Activated CD8-positive, alpha-beta T cell treated with anti-CD3 and anti-CD28 coated beads for 36 hours (primary cell): Measurements from ENCODE around the gene PTPRN2. TPM values are rescaled to one million over a fixed set of nuclear protein-coding genes. Genes with fewer than 3 reads are reported as not detected.

ENCODE experiments used
- ATAC-seq: fragments of 200-7000 bp; cut with Tn5 transposase; one replicate; pipeline ENCODE4 v1.10.0; 2021; ENCODE audit warnings: mild to moderate bottlenecking, moderate library complexity
- CTCF ChIA-PET: fragments of 350-600 bp; sonication (Branson Sonifier 250); formaldehyde crosslinking; loops from one replicate; lab custom pipeline; 2021; ENCODE audit warnings: antibody characterized with exemption; lab: Charles Lee
- POLR2A ChIA-PET: fragments of 350-600 bp; sonication (Branson Sonifier 250); formaldehyde crosslinking; loops from one replicate; lab custom pipeline; 2021; ENCODE audit warnings: antibody characterized with exemption; lab: Charles Lee
- DNase-seq: peaks from one replicate; pipeline ENCODE4 v3.0.0-alpha.2; 2020
- H3K27ac Mint-ChIP-seq: one replicate; pipeline ENCODE4 v1.8.0; 2021; ENCODE audit warnings: mild to moderate bottlenecking, mixed read lengths
- H3K27me3 Mint-ChIP-seq: one replicate; pipeline ENCODE4 v1.8.0; 2021; ENCODE audit warnings: mixed read lengths
- H3K36me3 Mint-ChIP-seq: one replicate; pipeline ENCODE4 v1.8.0; 2021; ENCODE audit warnings: low read depth, mixed read lengths
- H3K4me1 Mint-ChIP-seq: one replicate; pipeline ENCODE4 v1.8.0; 2021; ENCODE audit warnings: low read depth, mixed read lengths
- H3K4me3 Mint-ChIP-seq: one replicate; pipeline ENCODE4 v1.8.0; 2021; ENCODE audit warnings: mild to moderate bottlenecking, moderate library complexity, mixed read lengths
- H3K9me3 Mint-ChIP-seq: one replicate; pipeline ENCODE4 v1.8.0; 2021; ENCODE audit warnings: mixed read lengths
- CTCF ChIP-seq: fragments of 200-600 bp; IDR thresholded peaks from one replicate; pipeline ENCODE4 v1.8.0; 2022; ENCODE audit warnings: antibody characterized with exemption, mild to moderate bottlenecking
- intact Hi-C: fragments of 100-400 bp; cut with micrococcal nuclease; formaldehyde crosslinking; loops from one replicate; pipeline ENCODE4 v1.10.0; 2022
- total RNA-seq, 2 experiments: library from RNA; stranded (reverse); gene quantifications; one replicate each; pipeline ENCODE4 v1.2.3, GENCODE V29; 2021

Gene PTPRN2
- total RNA-seq, 2 experiments from 2014 or later, result 0.49 to 0.65 TPM

GRCh38 chr7:158075633-158076001 lies 512.0 kb downstream of the PTPRN2 start:
- no peak overlapping the region for H3K4me3 Mint-ChIP-seq
- H3K27me3 Mint-ChIP-seq, result no peaks in the 10 kb centered on the region
- CTCF ChIA-PET, result no interaction called here
- no peaks in the 10 kb centered on the region for H3K36me3 Mint-ChIP-seq
- no peak for DNase-seq
- ATAC-seq, result no peak
- H3K27ac Mint-ChIP-seq, result no peak overlapping the region
- POLR2A ChIA-PET, result no interaction called here
- no peak for TF ChIP-seq CTCF
- intact Hi-C loops, result no loop called here
- H3K4me1 Mint-ChIP-seq, result no peaks in the 10 kb centered on the region
- H3K9me3 Mint-ChIP-seq, result no peaks in the 10 kb centered on the region

GRCh38 chr7:158074896-158075632 lies 512.6 kb downstream of the PTPRN2 start:
- intact Hi-C loops, result no loop called here
- DNase-seq (no peak), ATAC-seq (no peak)
- Mint-ChIP-seq H3K27ac (no peak overlapping the region), H3K4me3 (no peak overlapping the region), H3K9me3 (peaks cover 1% of the 10 kb centered on the region), H3K27me3 (no peaks in the 10 kb centered on the region), H3K36me3 (no peaks in the 10 kb centered on the region), H3K4me1 (no peaks in the 10 kb centered on the region)
- CTCF ChIA-PET, result no interaction called here
- POLR2A ChIA-PET, result interaction anchor here (0.7 kb wide), 1 partner anchor 10 kb away, joined by 3 read pairs; no protein-coding TSS in a partner anchor
- no peak for TF ChIP-seq CTCF

GRCh38 chr7:158073845-158074840 lies 513.5 kb downstream of the PTPRN2 start:
- H3K27me3 Mint-ChIP-seq, result no peaks in the 10 kb centered on the region
- ChIA-PET CTCF (no interaction called here), POLR2A (interaction anchor here (0.7 kb wide), 1 partner anchor 9 kb away, joined by 3 read pairs; no protein-coding TSS in a partner anchor)
- no peak overlapping the region for H3K27ac Mint-ChIP-seq
- ATAC-seq (no peak), DNase-seq (no peak)
- H3K4me3 Mint-ChIP-seq, result no peak overlapping the region
- no peaks in the 10 kb centered on the region for H3K4me1 Mint-ChIP-seq
- peaks cover 2% of the 10 kb centered on the region for H3K9me3 Mint-ChIP-seq
- no peaks in the 10 kb centered on the region for H3K36me3 Mint-ChIP-seq
- intact Hi-C loops, result no loop called here
- TF ChIP-seq CTCF, result no peak

GRCh38 chr7:158072991-158073730 lies 514.5 kb downstream of the PTPRN2 start:
- ATAC-seq (no peak), DNase-seq (no peak)
- no peaks in the 10 kb centered on the region for H3K36me3 Mint-ChIP-seq
- ChIA-PET POLR2A (no interaction called here), CTCF (no interaction called here)
- H3K9me3 Mint-ChIP-seq, result peaks cover 2% of the 10 kb centered on the region
- intact Hi-C loops, result no loop called here
- no peaks in the 10 kb centered on the region for H3K4me1 Mint-ChIP-seq
- no peak overlapping the region for H3K4me3 Mint-ChIP-seq
- H3K27ac Mint-ChIP-seq, result no peak overlapping the region
- TF ChIP-seq CTCF, result no peak
- no peaks in the 10 kb centered on the region for H3K27me3 Mint-ChIP-seq
